Epithelial cell of esophagus (primary cell): ENCODE data around the gene CCDC97.
A peak's percentile ranks its signal among the peaks of the same experiment; 100 is the strongest.

ENCODE experiments used
- DNase-seq: peaks from one replicate; pipeline ENCODE4 v3.0.0; 2010; ENCODE audit warnings: low read depth
- H3K4me3 ChIP-seq: 2 replicates; pipeline ENCODE4 v1.5.1; 2011; ENCODE audit warnings: mild to moderate bottlenecking, low read length, control low read depth
- TF ChIP-seq, protein P1 (sequence below): IDR thresholded peaks from 2 replicates; pipeline ENCODE4 v1.5.1; 2011; ENCODE audit warnings: low read depth, mild to moderate bottlenecking, low read length, control low read depth, inconsistent platforms; ENCODE audit not compliant: insufficient read depth; ENCODE audit errors: missing control alignments

The CCDC97 gene

DNA sequence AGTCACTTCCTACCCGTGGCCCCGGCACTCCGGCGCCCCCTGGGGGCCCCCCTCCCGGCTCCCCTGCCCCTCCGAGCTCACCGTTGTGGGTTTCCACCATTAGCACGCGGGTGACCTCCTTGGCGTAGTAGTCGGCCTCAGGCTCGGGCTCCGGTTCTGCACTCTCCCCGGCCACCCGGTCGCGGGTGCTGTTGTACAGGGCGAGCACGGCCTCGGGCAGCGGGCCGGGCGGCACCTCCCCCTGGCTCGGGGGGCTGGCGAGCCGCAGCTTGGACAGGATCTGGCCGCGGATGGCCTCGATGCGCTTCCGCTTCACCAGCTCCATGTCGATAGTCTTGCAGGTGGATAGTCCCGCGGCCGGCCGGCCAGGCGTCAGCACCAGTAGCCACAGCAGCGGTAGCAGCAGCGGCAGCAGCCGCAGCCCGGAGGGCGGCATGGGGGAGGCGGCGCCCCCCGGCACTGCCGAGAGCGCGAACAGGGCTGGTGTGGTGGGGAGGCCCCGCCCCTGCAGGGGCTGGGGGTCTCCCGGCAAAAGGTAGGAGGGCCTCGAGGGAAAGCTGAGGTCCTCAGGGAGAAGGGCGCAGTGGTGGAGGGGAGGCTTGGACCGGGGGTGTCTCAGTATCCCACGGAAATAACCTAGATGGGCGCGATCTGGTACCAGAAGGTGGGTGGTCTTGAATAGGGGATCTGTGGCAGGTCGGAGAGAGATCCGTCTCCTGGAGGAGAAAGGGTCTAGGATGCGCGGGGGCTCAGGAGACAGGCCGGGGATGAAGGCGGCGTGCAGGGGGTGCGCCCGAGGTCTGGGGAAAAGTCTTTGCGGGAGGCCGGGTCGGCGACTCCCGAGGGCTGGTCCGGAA, 42.9 kb downstream of the CCDC97 start:
- peak overlapping the region; percentile 75 for H3K4me3 ChIP-seq
- TF ChIP-seq, protein P1, sequence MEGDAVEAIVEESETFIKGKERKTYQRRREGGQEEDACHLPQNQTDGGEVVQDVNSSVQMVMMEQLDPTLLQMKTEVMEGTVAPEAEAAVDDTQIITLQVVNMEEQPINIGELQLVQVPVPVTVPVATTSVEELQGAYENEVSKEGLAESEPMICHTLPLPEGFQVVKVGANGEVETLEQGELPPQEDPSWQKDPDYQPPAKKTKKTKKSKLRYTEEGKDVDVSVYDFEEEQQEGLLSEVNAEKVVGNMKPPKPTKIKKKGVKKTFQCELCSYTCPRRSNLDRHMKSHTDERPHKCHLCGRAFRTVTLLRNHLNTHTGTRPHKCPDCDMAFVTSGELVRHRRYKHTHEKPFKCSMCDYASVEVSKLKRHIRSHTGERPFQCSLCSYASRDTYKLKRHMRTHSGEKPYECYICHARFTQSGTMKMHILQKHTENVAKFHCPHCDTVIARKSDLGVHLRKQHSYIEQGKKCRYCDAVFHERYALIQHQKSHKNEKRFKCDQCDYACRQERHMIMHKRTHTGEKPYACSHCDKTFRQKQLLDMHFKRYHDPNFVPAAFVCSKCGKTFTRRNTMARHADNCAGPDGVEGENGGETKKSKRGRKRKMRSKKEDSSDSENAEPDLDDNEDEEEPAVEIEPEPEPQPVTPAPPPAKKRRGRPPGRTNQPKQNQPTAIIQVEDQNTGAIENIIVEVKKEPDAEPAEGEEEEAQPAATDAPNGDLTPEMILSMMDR: peak; percentile 39
- DNase-seq: peak; percentile 62

DNA sequence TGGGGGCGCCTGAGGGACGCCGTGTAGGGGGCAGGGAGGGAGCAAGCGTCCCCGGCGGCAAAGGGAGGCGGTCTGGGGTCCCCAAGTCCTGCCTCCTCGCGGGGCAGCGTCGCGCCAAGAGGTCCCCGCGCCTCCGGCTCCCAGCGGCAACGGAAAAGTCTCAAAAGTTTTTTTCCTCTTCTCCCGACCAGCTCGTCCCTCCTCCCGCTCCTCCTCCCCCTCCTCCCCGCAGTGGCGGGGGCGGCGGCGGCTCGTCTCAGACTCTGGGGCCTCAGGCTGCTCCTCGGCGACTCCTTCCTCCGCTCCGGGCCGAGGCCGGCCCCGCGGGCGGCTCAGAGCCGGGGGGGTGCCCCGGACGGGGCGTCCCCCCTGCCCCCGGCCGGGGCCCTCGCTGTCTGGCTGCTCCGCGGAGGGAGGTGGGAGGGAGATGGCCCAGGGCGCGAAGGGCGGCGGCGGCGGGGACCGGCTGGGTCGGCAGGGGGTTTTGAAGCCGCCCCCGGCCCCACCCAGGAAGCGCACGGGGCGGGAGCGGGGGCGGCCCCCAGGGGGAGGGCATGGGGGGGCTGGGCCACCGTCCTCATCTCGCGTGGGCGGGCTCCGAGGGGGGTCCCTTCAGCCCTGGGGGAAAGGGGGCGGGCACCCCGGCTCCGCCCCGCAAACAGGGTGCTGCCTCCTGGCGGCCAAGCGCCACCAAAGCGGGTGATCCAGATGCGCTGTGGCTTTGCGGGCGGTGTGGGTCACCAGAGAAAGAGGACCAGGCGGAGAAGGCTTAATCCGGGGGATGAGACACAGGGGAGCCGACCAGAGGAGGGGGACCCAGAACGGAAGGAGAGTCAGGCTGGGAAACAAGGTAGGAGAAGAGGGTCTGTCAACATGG, 43.7 kb downstream of the CCDC97 start, which contains the start of gene TGFB1:
Gene TGFB1, minus strand, starts transcription at position 457 of the 877 bp plus-strand sequence. CDS start 878 bp downstream, outside the sequence.
- TF ChIP-seq, protein P1: peak; percentile 80
- peak; percentile 82 for DNase-seq
- H3K4me3 ChIP-seq: peak within 1 kb of the TSS; percentile 75

DNA sequence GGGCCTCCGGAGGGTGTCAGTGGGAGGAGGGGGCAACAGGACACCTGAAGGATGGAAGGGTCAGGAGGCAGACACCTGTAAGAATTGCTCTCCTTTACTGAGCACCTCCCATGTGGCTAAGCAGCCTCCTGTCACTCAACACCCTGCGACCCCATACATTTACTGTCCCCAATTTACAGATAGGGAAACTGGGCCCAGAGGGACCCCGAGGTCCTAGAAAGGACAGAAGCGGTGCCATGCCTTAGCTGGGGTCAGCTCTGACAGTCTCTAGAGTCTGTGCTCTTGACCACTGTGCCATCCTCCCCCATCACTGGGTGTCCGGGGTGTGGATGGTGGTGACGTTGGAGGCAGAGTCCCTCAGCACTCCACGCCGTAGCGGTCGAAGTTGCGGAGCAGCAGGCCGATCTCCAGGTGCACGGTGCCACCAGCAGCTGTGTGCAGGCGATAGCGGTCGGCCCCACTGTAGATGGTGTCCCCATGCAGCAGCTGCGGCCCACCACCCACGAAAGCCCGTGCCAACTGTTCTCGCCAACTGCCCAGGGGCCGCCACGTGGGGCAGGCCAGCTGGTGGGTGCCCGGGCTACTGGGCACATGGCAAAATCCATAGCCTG, 44.5 kb downstream of the CCDC97 start:
- peak overlapping the region; percentile 75 for H3K4me3 ChIP-seq
- TF ChIP-seq, protein P1: no peak
- no peak for DNase-seq

DNA sequence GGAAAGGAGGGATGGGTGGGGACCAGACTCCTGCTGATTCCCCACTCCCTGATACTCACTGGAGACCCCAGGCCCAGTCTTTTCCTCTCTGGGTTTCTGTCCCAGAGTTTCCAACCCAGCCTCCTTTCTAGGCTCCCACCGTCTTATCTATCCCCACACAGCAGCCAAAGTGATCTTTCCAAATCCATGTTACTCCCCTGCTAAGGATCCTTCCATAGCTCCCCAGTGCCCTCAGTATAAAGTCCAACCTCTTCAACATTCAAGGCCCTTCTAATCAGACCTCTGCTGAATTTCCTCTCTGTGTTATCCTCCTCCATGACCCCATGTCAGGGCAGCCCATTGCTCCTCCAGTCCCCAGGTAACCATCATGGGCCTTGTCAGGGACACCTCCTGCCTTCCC, 45.1 kb downstream of the CCDC97 start:
- DNase-seq: no peak
- H3K4me3 ChIP-seq: no peak overlapping the region
- TF ChIP-seq, protein P1: no peak

DNA sequence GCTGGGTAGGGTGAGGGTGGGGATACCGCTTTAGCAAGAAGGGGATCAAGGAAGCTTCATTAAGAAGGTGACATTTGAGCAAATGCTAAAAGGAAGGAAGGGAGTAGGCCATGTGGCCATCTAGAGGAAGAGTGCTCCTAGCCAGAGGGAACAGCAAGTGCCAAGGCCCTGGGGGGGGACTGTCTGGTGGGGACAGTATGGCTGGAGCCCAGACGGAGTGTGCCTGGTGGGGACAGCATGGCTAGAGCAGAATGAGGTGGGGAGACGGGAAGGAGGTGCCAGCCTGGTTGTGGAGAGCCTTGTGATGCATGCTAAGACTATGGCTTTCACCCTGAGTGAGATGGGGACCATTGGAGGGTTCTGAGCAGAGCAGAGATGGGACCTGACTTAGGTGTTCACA, 45.8 kb downstream of the CCDC97 start:
- DNase-seq: no peak
- TF ChIP-seq, protein P1: no peak
- H3K4me3 ChIP-seq: no peak overlapping the region

DNA sequence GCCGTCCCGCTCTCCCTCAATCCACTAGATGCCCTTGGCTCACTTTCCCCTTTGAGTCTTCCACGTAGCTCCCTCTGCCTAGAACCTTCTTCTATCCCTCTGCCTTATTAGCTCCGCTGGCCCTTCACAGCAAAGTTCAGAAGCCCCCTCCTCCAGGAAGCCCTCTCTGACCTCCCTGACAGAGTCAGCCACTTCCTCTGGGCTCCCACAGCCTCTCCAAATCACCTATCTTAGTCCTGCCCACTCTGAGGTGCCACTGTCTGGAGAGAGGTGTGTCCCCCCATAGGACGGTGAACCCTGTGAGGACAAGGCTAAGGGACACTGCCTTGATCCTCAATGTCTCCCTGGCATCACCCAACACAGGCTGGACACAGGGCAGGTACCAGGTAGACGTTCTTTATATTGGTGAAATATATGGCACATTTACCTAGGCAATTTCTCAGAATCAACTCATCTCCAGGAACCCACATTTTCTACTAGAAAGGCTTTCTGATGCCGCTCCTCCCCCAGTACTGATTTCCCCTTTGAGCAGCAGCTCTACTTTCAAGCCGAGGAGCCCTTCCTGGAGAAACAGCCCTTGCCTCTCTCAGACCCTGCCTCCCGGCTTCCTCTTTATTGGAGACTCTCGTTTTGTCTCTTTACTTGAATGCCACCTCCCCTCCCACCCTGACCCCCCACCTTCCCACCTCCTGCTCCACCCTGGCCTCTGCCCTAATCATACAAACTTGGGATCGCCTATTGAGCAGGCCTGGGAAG, 47.2 kb downstream of the CCDC97 start:
- TF ChIP-seq, protein P1: no peak
- H3K4me3 ChIP-seq: no peak overlapping the region
- DNase-seq: no peak
